GM19372 (cell line): Measurements from ENCODE around the gene REN.

Source experiments
- ATAC-seq: cut with Tn5 transposase; IDR thresholded peaks from one replicate; pipeline ENCODE4 v1.9.1; 2021; ENCODE audit warnings: mild to moderate bottlenecking, low read depth, moderate library complexity; ENCODE audit not compliant: unreplicated experiment

REN gene

GRCh38 chr1:204155881-204156280 is 10.3 kb downstream of the REN start:
- no peak for ATAC-seq

DNA sequence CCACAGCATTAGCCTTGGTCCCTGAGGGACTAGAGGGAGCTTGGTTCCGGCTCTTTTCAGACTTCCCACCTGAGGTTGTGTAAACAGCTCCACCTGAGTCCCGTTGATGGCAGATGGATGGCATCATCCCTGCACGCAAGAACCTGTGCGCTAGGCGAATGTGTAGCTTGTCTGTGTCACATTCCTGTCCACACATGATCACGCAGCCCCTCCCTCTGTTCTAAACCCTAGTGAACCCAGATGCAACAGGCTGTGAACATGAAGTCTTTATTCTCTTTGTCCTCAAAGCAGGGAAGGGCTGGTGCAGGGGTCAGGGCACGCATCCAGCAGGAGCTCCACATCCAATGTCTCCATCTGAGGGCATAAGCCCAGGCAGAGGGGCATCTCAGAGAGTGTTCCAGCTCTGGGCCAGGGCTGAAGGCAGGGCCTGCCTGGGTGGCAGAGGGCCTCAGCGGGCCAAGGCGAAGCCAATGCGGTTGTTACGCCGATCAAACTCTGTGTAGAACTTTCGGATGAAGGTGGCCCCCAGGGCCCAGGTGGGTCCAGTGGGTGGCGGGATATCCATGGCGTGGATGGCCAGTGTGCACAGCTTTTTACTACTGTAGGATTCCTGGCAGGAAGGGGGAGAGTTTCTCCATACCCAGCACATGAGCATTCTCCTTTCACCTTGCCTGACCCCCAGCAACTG is 11.4 kb downstream of the REN start:
- ATAC-seq: no peak

DNA sequence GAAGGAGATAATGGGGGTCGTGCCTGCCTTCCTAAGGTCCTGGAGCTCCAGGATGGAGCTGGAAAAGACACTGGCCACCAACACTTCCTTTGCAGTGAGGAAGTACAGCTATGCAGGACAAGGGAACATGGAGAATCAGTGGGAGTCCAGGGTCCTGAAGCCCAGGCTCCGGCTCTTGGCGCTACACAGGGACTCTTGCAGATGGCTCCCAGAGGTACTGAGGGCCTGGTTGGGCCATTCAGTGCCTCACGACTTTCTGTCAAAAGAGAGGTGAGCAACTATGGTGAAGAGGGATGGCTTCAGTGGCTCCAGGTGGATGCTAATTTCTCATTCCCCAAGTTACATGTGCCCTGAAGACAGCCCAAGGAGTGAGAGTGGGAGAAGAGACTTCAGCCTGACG is 12.5 kb downstream of the REN start:
- no peak for ATAC-seq

DNA sequence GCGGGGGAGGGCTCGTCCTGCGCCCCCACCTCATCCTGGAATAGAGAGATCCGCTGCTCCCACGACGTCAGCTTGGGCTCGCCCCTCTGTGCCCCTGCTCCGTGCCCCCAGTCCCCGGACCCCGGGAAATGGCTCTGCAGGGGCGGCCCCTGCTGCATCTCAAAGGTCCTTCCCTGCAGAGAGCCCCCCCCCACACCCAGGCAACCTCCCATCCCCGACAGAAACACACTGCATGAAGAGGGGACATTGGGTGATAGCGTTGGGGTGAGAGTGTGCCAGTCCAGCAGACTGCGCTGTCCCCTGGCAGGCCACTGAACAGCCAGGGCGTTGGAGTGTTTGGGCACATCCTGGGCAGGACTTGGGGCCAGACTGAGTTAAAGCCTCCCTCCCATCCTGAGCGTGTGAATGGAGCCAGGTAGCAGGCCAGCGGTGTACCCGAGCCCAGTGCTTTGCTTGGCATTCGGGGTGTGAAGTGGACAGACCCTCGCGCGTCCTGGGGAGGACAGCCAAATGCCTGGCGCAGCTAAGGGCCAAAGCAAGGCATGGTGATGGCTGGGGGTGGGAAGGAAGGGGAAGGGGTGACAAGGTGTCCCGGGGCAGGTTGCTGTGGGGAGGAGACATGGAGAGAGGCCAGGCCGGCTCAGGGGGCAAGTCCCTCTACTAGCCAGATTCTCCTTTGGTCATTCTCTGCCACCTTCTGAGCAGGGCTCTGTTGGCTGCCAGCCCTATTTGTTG is 13.7 kb downstream of the REN start:
- ATAC-seq: no peak

DNA sequence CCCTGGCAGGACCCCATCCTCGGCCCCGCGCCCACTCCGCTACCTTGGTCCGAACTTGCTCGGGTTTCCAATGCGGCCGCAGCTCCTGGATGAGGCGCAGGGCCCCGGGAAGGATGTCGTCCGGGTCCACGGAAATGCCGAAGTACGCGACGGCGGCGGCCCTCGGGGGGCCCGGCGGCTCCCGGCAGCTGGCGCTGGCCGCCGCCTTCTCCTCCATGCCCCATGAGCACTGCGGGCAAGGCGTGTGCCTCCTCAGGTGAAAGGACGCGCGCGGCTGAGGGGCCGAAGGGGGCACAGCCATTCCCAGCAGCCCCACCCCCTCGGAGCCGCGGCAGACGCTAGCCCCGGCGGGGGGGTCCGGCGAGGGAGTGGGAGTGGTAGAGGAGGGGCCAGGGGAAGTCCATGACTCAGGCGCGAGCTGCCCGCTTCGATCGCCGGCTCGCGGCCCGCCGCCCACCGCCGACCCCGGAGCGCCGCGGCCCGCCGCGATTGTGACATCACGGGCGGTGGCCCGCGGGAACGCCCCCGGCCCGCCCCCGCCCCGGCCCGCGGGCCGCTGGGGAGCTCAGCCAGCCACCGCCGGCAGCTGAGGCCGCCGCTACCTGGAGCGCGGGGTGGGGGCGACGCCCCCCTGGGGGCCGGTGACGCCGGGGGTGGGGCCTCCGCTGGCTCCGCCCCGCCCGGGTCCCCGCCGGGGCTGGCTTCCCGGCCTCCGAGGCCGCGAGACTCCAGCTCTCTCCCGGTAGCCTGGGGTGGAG is 14.4 kb downstream of the REN start, which contains the start of gene ETNK2:
Gene ETNK2 (minus strand): TSS at position 493 of the 758 bp plus-strand sequence. CDS start 192 bp downstream, at position 301.
- no peak for ATAC-seq

- ATAC-seq: no peak
Observed at GRCh38 chr1:204150702-204151551, 15.2 kb downstream of the REN start.

DNA sequence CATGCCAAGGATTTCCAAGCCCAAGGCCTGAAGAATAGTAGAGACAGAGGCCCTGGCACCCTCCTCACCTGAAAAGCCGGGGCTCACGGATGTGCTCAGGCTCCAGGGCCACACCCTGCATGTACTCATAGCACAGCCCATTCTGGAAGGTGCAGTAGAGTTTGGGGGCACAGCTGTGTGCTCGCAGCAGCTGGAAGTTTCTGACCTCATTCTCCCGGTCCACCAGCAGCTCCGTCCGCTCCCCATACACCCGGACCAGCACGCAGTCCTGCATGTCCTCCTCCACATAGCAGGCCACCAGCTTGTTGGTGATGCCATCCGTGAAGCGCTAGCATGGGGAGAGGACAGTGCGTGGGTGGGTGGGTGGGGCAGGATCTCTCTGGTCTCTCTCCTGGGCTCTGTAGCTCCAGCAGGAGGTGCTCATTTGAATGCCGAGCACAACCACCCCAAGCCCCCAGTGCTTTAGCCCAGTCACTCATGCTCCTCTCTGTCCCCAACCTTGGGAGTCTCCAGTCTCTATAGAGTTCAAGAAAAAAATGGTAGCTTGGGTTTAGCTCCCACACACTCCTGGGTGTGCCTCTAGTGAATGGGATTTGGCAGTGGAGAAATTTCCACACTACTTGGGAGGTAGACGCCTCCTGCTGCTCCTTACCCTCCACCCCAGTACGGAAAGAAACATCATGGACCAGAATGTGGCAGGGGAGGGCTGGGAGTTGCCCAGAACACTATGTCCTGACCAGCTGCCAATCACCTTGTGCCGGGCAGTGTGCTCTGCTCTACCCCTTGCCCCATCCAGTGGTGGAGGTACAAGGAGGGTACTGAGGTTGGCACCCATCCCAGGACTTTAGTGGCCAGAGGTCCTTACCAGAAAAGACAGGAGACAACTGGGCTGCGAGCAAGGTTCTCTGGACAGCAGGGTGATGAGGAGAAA is 16.2 kb downstream of the REN start:
- no peak for ATAC-seq

DNA sequence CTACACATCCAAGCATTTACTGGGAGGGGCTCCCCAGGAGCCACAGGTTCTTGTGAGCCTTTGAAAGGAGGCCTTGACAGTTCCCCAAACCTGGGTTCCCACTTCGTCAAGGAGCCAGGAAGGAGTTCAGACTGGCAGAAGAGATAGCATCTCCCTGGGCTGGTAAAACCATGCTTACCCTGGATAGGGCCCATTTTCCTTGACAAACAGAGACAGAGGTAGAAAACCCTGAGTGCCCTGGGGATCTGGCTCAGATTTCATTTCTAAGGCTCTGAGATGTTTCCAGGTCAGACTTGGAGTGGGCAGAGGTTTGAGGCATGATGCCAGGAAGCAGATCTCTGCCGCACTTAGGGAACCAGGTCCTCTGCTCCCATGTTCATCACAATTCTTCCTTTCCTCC is 17.0 kb downstream of the REN start:
- ATAC-seq: no peak

DNA sequence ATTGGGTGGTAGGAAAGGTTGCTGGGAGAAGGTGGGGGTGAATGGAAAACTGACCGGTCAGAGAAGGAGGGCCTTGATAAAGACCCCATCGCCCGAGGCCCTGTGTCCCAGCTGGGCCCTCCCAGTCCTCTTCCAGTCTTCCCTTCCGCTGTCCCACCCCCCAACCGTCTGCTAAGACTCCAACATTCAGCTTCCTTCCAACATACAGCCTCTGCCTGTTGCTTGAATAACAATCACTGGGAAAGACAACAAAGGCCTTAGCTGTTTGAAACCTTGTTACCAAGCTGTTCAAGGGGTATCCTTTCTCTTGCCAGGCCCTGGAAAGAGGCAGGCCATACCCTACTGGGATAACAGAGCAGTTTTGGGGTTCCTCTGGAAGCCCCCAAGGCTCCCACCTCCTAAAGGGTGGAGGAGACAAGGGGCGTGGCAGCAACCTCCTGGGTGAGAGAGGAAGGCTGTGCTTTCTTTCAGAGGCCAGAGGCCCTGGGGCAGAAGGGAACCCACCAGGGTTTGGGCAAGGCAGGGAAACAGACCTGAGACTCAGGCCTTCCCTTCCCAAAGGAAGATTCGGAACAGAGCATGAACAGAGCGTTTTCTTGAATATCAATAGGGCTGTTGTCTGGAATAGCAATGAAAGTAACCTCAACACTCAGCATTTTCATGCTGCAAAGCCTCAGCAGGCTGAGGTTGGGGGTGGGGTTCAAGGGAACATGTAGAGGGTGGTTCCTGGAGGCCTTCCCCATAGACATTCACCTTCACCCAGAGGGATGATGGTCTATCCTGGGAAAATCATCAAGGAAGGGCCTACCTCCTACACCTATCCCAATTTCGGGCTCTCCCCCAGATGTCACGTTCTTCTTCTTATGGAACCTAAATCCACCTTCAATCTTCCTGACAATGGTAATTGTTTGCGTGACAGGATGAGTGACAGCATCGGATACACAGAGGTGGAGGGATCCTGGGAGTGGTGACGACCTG is 18.4 kb downstream of the REN start:
- no peak for ATAC-seq

GRCh38 chr1:204146965-204147364 is 19.2 kb downstream of the REN start:
- ATAC-seq: no peak

DNA sequence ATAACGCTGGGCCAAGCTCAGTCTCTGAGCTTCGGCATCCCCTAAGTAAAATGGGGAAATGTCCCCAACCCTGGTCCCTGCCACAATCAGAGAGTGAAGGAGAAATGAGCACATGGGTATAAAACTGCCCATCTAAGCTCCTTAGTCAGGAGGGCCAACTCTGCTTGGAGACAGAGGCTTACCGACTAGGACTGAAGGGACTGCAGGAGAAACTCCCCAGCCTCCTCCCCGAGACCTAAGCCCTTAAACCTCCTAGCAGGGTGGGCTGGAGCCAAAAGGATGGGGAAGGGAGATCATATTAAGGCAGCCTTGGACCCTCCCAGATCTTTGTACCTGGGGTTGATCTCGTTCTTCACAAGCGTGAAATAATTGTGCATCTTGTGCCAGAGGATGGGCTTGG is 19.8 kb downstream of the REN start:
- no peak for ATAC-seq

DNA sequence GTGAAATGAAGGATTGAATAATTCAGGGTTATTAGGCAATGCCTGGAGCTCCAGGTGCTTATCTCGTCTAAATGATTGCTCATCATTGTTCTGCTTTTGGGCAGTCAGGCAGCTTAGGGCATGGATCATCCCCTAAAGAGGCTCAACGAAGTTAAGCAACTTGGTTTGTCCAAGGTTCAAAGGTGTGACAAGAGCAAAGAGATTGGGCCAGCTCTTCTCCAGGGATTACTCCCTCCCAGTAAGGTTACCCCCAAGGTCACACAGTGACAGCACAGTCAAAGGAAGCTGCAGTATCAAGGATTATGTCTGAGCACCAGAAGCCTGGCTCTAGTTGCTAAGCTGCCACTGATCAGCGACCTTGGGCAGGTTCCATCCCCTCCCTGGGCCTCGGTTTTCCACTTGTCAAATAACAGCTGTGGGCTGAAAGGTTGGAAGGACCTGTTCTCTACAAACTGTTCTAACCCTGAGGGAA is 21.1 kb downstream of the REN start:
- no peak for ATAC-seq

- no peak for ATAC-seq
Observed at GRCh38 chr1:204143276-204144041, 22.7 kb downstream of the REN start.

DNA sequence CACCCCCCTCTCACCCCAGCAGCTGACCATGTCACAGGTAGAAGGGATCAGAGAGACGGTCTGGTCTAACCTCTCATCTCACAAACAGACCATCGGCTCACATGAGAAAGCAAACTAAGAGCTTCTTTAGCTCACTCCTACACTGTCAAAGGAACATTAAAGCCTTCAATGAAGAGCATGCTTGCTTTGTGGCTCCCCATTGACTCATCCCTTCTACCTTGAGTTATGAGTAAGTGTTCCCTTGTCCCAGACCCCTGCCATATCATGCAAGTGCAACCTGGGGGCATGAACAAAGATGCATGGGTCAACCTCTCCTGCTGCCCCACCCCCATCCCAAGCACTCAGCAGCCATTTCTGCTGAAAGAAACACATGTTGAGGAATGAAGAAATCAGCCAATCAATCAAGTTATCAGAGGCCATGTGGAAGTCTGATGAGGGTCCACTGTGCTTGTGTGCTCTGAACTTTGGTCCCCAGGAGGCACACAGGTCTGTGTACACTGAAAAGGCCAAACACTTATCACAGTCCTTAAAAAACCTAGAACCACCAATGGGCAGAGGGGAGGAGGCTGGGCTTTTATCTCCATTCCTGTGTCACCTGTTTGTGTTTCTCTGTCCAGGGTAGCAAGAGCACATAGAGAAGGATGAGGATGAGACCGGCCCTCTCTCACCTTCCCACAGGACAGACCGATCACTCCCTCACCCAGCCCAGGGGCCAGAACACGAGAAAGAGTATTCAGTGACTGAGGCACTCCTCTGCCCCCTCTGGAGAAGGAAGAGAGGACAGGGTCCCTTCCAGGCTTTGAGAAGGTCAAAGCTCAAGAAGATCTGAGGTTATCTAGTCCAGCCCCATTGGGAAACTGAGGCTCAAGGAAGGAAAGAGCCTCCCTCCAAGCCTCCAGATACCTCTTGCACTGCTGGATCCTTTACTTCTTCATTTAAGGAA is 23.8 kb downstream of the REN start:
- ATAC-seq: no peak

DNA sequence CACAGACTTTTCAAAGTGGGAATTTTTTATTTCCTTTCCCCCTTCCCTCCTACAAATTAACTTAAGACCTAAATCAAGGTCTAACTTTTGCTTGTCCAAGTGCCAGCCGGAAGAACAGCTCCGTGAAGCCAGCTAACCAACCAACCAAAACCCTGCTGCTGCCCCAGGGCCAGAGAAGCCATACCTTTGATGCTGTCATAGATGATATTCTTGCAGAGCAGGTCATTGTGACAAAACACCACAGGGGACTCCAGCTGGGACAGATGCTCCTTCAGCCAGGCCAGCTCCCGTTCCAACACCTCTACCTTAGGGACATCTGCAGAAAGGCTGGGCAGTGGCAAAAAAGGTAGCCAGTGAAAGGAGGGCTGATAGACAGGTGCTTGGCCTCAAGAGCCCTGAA is 25.0 kb downstream of the REN start:
- ATAC-seq: no peak

- no peak for ATAC-seq
Observed at GRCh38 chr1:204139952-204140351, 26.2 kb downstream of the REN start.
